Stimulated activated CD8-positive, alpha-beta memory T cell treated with anti-CD3 and anti-CD28 coated beads, Interleukin-4, amount 100 ng/mL, for 1 hour (primary cell): ENCODE measurements around the gene GPATCH11.
A peak's percentile ranks its signal among the peaks of the same experiment; 100 is the strongest.

Source experiments
- DNase-seq, 2 donors: peaks; one replicate each; pipeline ENCODE4 v3.0.0-alpha.2; 2020; ENCODE audit warnings: low read depth in 2 of 2, low spot score in 1 of 2

GPATCH11 gene

DNA sequence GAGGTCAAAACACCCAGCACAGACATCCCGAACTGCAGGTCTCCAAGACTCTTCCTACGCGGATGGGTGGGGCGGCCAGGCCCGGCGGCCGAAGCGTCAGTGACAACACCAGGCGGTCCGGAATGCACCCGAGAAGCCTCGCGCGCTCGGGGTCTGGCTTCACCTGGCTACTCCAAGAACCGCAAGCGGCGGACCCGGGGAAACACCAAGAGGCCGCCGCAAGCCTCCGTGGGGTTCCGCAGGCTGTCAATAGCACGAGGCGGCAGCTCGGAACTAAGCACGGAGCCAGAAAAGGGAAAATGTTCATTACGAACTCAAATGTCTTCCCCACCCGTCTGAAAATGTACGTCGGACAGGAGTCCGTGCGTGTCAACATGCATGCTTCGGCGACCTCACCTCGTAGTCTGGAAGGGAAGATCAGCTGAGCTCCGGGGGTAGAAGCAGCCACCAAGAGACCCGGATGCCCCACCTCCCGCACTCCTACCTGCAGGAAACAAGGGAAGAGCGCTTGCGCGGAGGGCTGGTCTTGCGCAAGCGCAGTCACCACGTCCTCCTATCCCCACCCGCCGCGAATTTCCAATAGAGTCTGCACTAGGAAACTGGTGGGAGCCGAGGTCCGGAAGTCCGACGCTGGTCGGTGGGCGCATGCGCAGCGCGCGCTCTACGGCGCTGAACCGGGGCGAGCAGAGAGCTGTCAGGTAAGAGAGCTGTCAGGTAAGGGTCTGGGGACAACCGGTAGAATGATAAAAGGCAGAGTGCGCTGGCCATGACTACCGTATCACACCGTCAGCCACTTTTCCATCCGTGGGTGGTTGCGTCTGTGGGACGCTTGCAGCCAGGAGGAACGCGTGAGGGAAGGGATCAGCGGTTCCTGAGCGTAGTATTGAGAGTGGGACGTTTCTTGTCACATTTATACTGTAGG is at the start of gene GPATCH11, which contains the start of gene HEATR5B:
TSS of gene GPATCH11 (plus strand) at position 646 of the 922 bp plus-strand sequence. CDS start 3,864 bp downstream, outside the sequence.
TSS of gene HEATR5B (minus strand) at position 500 of the 922 bp plus-strand sequence. CDS start 958 bp downstream, outside the sequence.
- peak; percentile 74 to 82 for DNase-seq

DNA sequence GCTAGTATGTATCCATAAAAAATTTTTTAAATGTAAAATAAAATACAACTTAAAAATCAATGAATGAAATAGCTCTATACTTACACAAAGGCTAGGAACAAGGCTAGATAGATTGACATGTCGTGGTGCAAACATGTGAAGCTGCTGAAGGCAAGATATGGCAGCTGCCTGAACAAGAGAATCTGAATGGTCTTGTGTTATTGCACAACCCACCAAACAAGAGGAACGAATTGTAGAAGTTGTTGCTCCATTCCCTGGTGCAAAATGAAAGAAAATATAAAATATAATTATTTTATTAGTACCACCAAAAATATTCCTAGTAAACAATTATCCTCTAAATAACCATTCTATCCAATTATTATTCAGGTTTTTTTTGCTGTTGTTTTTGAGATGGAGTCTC is 46.5 kb upstream of the GPATCH11 start:
- DNase-seq: no peak

GRCh38 chr2:37039580-37039979 is 44.7 kb upstream of the GPATCH11 start:
- no peak for DNase-seq

- DNase-seq: no peak
Observed at GRCh38 chr2:37052600-37053332, 31.6 kb upstream of the GPATCH11 start.

GRCh38 chr2:37059841-37060240 is 24.5 kb upstream of the GPATCH11 start:
- DNase-seq: no peak

DNA sequence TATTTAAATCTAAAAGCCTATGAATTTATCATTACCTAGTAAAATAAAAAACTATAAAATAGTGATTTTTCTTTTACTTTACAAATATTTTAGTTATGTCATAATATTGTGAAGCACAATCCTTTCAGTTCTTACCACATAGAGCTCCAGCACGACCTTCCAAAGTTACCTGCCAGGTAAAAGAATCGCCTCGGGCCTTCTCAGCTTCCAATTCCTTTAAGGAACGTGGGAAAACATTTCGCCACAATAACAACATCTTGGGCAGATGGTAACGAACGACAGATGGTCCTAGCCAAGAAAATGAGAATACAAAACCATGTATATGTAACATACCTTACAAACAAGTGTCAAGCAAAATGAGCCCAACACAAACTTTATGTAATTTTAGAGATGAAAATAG is 23.9 kb upstream of the GPATCH11 start:
- DNase-seq: no peak

DNA sequence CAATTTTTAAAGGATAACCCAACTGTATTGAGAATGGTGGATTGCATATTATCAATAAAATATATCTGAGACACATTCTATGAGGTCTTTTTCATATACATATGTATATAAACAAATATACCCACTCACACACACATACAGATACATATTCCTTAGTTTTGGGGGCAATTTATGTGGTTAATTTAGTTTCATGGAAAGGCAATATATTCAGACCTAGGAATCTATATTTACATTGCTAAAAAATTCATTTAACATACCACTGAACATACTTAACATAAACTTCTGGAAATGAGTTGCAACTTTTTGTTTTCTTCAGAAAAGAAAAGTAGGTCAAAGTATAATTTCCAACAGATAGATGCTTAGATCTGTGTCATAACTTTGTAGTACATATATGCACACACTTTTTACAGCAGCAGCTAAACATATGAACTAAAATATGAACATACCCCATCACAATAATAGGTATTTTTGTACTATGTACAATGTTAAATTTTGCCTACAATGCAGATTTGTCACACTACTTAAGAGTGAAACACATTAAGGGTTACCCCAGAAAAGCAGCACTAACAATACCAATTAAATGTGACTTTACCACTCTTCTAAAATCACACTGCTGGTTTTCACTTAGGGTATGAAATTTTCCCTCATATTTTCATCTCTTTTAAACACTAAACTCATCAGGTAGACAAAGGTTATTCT is 23.2 kb upstream of the GPATCH11 start:
- no peak for DNase-seq

- DNase-seq: no peak
Observed at GRCh38 chr2:37061776-37062175, 22.5 kb upstream of the GPATCH11 start.

DNA sequence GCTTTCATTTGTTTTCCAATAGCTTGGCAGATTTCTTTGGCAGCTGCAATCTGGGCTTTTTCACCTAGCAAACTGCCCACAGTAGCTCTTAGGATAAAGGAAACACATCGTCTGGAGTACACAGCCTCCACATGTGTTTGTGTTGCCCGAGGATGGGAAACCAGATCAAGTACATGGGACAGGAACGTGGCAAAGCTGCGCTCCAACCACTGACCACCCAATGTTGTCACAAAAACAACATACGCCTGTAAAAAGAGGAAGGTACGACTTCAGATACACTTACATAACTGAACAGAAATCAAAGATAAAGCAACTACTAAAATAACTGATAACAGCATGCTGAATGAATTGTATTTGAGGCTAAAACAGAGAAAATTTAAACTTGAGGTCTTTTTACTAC is 15.6 kb upstream of the GPATCH11 start:
- no peak for DNase-seq

- DNase-seq: no peak
Observed at GRCh38 chr2:37070931-37071330, 13.4 kb upstream of the GPATCH11 start.

DNA sequence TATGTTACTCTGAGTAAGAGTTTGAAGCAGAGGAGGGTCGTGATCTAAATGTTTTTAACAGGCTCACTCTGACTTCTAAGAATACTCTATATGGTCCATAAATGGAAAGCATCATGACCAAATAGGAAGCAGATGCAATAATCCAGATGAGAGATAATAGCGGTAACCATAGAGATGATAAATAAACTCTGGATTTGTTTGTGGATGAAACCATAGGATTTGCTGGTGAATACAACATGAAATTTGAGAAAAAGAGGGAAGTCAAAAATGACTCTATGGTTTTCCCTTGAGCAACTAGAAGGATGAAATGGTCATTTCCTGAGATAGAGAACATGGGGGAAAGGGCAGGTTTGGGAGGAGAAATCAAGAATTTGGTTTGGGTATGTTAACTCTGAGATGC is 4.1 kb upstream of the GPATCH11 start:
- DNase-seq: no peak

DNA sequence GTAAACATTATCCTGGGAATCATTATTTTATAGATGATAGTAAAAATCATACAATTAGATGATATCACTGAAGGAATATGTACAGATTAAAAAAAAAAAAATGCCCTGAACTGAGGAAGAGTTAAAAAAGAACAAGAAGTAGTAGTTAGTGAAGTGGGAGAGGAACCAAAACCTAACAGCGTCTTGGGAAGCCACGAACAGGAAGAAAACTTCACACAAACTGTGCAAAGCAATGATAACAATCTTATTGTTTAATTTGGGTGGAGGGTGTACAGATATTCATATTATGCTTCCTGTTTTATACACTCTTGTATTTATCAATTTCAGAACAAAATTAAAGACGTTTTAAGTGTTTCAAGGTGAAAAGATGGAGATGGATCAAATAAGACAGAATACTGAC is 3.6 kb upstream of the GPATCH11 start:
- DNase-seq: no peak

- no peak for DNase-seq
Observed at GRCh38 chr2:37084797-37085196, 479 bp downstream of the GPATCH11 start.

DNA sequence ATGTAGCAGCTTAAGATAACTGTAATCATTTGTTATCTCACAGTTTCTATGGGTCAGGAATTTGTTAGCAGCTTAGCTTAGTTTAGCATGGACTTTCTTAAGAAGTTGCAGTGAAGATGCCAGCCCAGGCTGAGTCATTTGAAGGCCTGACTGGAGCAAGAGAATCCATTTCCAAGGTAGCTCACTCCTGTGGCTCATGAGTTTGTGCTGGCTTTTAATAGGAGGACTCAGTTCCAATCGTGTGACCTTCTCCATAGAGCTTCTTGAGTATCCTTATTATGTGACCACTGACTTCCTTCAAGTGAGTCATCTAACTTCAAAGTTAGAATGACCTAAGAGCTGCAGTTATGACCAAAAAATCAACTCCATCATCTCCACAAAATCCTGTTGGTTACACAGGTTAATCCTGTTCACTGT is 1.4 kb downstream of the GPATCH11 start:
- DNase-seq: no peak

GRCh38 chr2:37090019-37090477 is 5.7 kb downstream of the GPATCH11 start:
- DNase-seq: no peak

GRCh38 chr2:37091873-37092272 is 7.6 kb downstream of the GPATCH11 start:
- DNase-seq: no peak

DNA sequence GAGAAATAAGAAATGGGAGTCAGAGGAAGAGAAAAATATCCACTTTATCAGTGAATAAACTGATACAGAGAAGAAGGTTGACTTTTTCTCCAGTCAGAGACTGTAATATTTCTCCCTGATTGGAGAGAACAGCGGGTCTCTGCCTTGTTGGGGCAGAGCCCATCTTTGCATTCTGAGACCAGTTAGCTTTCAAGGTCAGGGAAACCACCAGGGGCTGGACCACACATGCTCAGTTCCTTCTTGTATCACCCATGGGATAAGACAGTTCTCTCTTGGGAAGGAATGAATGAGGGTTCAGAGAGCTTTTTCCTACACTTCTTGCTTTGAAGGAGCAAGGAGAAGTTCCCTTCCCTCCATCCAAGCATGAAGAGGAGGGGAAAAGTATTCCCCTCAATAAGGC is 12.2 kb downstream of the GPATCH11 start:
- no peak for DNase-seq

GRCh38 chr2:37098416-37099118 is 14.2 kb downstream of the GPATCH11 start:
- no peak for DNase-seq

DNA sequence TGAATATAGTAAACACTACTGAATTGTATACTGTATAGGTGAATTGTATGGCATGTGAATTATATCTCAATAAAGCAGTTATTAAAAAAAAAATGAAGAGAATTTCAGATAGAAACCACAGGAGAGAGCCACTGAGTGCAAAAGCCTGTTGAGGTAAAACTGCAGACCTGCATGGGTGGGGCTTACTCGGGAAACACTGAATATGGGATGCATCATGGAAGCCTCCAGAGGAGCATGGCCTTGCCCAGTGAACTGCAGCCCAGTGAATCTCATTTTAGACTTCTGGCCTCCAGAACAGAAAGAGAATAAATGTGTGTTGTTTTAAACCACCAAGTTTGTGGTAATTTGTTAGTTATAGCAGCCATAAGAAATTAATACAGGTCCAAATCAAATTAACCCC is 15.7 kb downstream of the GPATCH11 start:
- DNase-seq: no peak

DNA sequence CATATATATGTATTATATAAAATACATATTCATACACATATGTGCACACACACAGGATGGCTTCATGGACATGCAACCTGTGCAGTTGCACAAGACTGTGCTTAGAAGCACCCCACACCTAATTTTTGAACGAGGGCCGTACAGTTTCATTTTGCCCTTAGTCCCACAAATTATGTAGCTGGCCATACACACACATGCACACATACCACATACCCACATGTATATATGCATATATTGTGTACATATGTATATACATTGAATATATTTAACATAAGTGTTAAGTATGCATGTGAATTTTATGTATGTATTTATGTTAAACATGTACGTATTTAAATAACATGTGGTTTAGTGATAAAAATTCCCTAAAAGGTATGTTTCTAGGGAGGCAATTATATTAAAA is 18.3 kb downstream of the GPATCH11 start:
- DNase-seq: no peak

GRCh38 chr2:37104178-37104577 is 19.9 kb downstream of the GPATCH11 start:
- no peak for DNase-seq
